GM03348 (cell line): ENCODE results near the gene HOXA6.

Experiments
- DNase-seq: peaks from one replicate; pipeline ENCODE4 v3.0.0; 2012; ENCODE audit warnings: low spot score

The HOXA6 gene

GRCh38 chr7:27161214-27161720 is 13.7 kb upstream of the HOXA6 start:
- no peak for DNase-seq

DNA sequence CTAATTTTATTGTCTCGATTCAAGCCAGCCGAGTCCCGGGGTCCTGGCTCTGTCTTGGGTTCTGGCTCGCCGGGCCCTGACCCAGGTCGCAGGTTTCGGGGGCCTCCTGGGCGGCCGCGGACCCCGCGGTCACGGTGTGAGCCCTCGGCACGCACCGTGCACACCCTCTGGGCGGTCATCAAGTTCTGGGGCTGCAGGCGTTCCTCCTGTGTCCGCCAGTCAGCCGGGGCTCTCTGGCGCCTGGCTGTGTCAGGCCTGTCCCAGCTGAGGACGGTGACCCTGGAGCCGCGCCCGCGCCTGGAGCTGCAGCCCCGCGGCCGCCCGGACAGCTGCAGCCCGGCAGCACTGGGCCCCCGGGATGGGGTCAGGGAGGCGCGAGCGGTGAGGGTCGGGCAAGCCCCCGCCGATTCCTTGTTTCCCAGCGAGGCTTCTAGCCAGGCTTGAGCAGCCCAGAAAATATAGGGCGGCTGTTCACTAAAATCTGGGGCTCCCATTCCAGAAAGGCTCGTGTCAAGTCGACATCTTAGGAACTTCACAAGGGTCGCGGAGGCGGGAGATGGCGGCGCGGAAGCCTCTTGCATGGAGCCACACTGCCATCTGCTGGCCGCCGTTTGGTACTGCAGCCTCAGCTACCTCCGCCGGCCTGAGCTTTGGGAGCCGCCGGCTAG is 13.1 kb upstream of the HOXA6 start:
- DNase-seq: peak; percentile 82

DNA sequence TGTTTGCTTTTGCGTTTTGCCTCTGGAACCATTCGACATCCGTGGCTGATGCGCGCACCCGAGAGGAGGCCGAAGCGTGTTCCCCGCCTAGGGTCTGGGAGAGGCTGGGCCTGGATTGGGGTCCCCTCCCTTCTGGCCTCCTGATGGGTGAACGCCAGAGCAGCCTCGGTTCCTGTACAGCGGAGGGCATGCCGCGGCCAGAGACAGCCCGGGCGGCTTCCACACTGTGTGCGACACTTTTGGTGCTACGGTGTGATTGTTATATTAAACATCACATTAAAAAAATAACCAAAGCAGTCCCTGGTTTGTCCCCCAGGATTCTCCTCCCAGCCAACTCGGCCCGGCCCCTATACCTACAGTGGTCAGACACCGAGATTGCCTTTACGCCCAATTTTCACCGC is 12.6 kb upstream of the HOXA6 start:
- DNase-seq: no peak

GRCh38 chr7:27159266-27160144 is 11.9 kb upstream of the HOXA6 start:
- DNase-seq: no peak

- DNase-seq: no peak
Observed at GRCh38 chr7:27158436-27159265, 11.1 kb upstream of the HOXA6 start.

- no peak for DNase-seq
Observed at GRCh38 chr7:27157702-27158431, 10.3 kb upstream of the HOXA6 start.

DNA sequence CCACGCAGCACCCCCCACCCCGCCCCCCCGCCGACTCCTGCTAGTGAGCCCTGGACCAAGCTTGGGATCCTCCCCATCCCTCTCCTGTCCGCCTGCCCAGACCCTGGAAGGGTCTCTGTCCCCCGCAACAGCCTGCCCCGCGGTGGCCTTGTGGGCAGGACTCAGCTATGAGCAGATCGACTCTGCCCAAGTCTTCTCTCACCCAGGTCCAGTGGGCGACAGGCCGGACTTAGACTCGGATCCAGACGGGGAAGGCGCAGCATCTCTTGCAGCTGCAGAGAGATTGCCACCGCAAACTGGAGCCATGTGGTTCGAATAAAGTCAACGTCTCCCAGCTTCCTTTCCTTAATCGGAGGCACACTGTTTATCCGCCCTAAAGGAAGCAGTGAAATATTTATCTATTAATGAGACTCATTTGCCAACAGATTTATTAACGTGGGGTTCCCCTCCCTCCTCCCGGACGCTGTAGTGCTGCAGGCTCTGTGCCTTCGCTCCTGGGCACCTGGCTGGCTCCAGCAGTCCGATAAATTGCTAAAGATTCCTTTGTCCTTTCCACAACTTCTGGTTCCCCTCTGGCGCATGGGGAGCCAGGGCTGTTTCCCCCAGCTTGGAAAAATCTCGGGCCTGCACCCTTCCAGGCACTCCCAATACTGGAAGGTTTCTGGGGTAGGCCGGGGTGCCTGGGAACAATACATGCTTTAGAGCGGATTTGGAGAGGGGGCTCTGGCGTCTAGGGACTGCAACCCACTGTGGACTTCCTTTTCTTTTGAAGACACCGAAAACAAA is 9.5 kb upstream of the HOXA6 start:
- DNase-seq: no peak

- DNase-seq: peak; percentile 85
Observed at GRCh38 chr7:27156508-27156898, 8.9 kb upstream of the HOXA6 start, which contains the start of gene HOXA7. Gene HOXA7, minus strand, starts transcription at chr7:27156675. Its CDS starts 130 bp downstream, at chr7:27156545.

DNA sequence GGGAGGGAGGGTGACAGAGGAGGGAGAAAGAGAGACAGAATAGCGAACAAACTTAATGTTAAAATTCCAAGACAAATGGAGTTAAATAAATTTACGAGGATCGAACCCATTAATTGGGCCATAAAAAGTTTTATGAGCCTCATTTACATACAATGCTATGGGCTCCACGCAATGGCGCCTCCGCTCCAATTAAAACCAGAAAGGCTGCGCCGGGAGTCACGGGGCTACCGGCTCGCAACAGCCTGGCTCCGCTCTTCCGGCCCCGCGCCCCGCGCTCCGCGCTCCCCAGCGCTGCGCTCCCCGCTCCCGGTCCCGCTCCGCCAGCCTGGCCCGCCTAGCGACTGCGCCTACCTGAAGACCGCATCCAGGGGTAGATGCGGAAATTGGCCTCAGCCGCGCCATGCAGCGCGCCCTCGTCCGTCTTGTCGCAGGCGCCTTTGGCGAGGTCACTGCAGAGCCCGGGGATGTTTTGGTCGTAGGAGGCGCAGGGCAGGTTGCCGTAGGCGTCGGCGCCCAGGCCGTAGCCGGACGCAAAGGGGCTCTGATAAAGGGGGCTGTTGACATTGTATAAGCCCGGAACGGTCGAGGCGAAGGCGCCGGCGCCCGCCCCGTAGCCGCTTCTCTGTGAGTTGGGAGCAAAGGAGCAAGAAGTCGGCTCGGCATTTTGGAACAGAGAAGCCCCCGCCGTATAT is 8.4 kb upstream of the HOXA6 start:
- peak; percentile 57 for DNase-seq

GRCh38 chr7:27154901-27155815 is 7.6 kb upstream of the HOXA6 start:
- DNase-seq: no peak

- no peak for DNase-seq
Observed at GRCh38 chr7:27154369-27154768, 6.8 kb upstream of the HOXA6 start.

DNA sequence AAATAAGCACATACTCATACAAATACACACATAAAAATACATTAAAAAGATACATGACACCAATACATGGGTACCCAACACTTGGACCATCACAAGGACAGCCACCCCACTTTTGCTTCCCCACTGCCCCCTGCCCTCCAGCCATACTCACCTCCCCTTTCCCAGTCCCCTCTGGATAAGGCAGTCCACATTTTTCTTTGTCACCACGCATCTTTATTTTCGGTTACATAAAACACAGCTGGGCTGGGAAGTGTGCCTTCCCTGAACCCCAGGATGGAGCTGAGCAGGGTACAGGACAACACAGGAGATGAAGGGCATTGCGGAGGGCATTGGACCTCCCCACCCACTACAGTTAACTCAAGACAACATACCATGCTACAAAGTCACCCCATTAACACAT is 6.0 kb upstream of the HOXA6 start:
- no peak for DNase-seq

DNA sequence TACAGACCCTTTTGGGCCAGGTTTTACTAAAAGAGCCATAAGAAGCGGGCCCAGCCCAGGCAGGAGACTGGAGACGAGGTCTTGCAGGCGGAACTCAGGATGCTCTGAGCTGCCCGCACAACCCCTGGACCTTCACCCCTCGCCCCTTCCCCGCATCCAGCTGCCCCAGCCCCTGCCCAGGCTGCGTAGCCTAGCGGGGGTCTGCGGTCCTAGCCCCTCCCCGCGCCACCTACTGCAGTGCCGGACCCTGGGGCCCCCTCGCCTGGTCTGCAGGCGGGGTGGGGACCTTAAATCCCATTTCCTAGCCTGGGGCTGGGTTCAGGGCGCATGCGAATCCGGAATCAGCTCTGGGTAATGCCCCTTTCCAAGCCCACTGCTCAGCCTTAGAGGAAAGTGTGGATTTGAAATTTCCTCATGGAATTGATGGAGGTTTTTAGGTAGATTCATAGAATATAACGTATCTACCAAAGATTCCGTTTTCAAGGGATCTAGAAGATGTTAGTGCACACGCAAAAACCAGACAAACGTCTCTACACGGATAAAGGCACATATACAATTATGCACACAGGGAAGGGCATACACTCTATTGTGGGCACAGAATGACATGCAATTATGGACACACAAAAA is 5.4 kb upstream of the HOXA6 start:
- no peak for DNase-seq

DNA sequence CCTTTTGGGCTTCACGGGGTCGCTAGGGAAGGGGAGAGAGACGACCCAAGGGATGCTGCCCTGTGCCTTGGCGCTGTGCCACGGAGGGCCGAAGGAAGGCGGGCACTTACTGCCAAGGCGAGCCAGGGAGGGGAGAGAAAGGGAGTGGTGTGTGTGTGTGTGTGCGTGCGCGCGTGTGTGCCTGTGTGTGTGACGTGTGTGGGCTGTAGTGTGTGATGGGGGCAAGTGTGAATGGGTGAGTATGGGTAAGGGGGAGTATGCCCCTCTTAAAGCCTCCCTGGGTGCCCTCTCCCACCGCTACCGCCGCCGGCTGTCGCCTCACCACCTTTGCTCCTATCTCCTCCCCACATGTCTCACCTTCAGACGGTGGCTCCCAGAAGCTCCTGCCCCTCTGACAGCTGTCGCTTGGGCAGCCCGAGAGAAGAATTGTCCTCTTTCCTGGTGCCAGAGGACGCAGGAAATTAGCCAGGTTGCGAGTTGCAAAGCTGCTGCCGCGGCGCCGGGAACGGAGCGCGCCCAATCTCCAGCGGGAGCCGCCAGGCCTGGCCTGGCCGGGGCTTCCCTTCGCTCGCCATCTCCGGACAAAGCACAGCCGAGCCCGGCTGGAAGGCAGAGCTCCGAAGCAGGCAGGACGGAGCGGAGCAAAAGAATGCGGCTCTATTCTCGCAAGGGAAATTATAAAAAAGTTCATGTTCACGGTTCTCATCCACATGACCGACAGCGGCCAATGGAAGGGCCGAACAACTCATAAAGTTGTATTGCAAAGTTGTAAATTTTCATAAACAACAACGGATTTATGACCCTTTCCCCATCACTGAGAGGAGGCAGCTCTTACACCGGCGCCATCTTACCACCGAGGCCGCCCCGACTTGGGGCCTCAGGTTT is 4.6 kb upstream of the HOXA6 start, which contains the start of gene HOXA3:
HOXA3 (minus strand) TSS at position 653 of the 885 bp plus-strand sequence. CDS start 41,943 bp downstream, outside the sequence.
- DNase-seq: peak; percentile 78

- DNase-seq: no peak
Observed at GRCh38 chr7:27151341-27151930, 3.9 kb upstream of the HOXA6 start.

DNA sequence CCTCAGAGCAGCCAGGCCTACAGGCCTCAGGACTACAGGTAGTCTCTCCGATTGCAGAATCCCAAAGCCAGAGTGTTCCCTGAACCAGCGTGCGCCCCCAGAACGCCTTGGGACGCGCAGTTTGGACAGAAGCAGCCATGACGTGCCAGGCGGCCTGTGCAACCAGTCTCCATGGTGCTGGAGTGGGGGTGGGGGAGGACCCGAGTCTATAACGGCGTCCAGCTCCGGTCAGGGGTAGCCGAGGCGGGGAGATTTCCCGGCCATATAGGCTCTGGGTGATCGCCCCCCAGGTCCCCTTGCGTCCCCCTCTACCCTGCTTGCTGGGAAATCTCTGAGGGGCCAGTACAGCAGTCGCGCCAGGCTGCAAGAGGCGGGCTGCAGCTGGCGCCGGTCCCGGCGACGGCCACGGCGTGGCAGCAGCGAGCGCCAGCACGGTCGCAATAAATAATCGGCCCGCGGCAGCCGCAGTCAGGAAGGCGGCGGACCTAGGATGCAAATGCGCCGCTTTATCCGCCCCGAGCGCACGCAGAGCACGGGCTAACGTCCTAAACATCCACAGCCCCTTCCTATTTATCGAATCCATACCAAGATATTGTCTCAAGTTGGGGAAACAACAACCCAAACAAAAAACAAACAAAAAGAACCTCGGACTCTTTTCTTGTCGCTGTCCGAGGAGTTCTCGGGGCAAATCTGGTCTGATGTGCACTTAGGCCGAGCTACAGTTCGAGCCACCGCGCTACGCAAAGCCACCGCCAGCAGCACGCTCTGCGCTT is 3.2 kb upstream of the HOXA6 start:
- DNase-seq: peak; percentile 91
